ENCODE data around the gene FAM83G.
"Not testable (repeated sequence)": the region's sequence is repeated elsewhere in the genome, so short reads cannot be mapped to it uniquely, and the experiment has no call there.

Gene FAM83G

GRCh38 chr17:19004421-19005136, at the start of gene FAM83G:
FAM83G (minus strand) TSS chr17:19004764; CDS start chr17:19004041, 723 bp downstream.
- DNase-seq, result peak; percentile 90

- DNase-seq, result not testable (repeated sequence)
Measured at GRCh38 chr17:19048826-19049225, 44.3 kb upstream of the FAM83G start.

GRCh38 chr17:19047510-19047909, 42.9 kb upstream of the FAM83G start:
- DNase-seq, result not testable (repeated sequence)

GRCh38 chr17:19046782-19047375, 42.3 kb upstream of the FAM83G start, which contains the start of gene GRAP:
GRAP (minus strand) TSS chr17:19046957; CDS start chr17:19046926, 31 bp downstream.
- DNase-seq, result not testable (repeated sequence)

GRCh38 chr17:19044643-19045042, 40.1 kb upstream of the FAM83G start:
- not testable (repeated sequence) for DNase-seq

- DNase-seq, result not testable (repeated sequence)
Measured at GRCh38 chr17:19043032-19043431, 38.5 kb upstream of the FAM83G start.

GRCh38 chr17:19042369-19042768, 37.8 kb upstream of the FAM83G start:
- not testable (repeated sequence) for DNase-seq

- DNase-seq, result not testable (repeated sequence)
Measured at GRCh38 chr17:19041871-19042270, 37.3 kb upstream of the FAM83G start.

GRCh38 chr17:19040350-19040749, 35.8 kb upstream of the FAM83G start:
- not testable (repeated sequence) for DNase-seq

- not testable (repeated sequence) for DNase-seq
Measured at GRCh38 chr17:19038730-19039129, 34.2 kb upstream of the FAM83G start.

- DNase-seq, result not testable (repeated sequence)
Measured at GRCh38 chr17:19038007-19038406, 33.4 kb upstream of the FAM83G start.

- not testable (repeated sequence) for DNase-seq
Measured at GRCh38 chr17:19037547-19037946, 33.0 kb upstream of the FAM83G start.

- DNase-seq, result not testable (repeated sequence)
Measured at GRCh38 chr17:19036186-19036585, 31.6 kb upstream of the FAM83G start.

- DNase-seq, result not testable (repeated sequence)
Measured at GRCh38 chr17:19032377-19032988, 27.9 kb upstream of the FAM83G start.

- not testable (repeated sequence) for DNase-seq
Measured at GRCh38 chr17:19031729-19032128, 27.2 kb upstream of the FAM83G start.

GRCh38 chr17:19030771-19031449, 26.3 kb upstream of the FAM83G start:
- not testable (repeated sequence) for DNase-seq

- DNase-seq, result not testable (repeated sequence)
Measured at GRCh38 chr17:19029740-19030139, 25.2 kb upstream of the FAM83G start.

GRCh38 chr17:19028671-19029070, 24.1 kb upstream of the FAM83G start:
- not testable (repeated sequence) for DNase-seq

GRCh38 chr17:19024101-19025078, 19.8 kb upstream of the FAM83G start:
- no peak for DNase-seq

- no peak for DNase-seq
Measured at GRCh38 chr17:19023209-19023999, 18.8 kb upstream of the FAM83G start.

- no peak for DNase-seq
Measured at GRCh38 chr17:19022747-19023146, 18.2 kb upstream of the FAM83G start.
